ENCODE results near the gene TSR2.

TSR2 gene

DNA sequence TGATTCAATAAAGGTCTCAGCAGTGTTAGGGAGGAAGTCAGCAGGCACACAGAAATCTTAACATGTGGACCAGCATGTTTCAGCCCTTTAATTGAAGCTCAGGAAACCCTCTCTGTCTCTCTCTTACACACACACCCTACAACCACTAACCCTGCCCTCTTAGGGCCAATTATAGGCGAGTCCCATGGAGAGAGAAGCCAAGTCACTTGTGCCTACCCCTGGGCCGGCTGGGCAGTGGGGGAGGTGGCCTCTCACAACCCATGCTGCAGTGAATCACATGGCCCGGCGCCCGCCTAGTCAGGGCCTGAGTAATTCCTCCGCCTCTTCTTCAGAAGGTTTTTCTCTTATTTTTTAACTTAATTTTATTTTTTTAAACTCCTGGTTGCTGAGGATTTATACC is 52.1 kb downstream of the TSR2 start:
- no peaks in the 10 kb centered on the region for H3K4me1 ChIP-seq (ENCODE audit: control insufficient read depth in 1 of 2, insufficient read depth in 1 of 2, low read depth in 1 of 2, low read length in 1 of 2)
- H3K9me3 ChIP-seq = no peaks in the 10 kb centered on the region
- no peak overlapping the region for H3K4me3 ChIP-seq (ENCODE audit: low read depth in 1 of 2, low read length in 1 of 2)
- no peaks in the 10 kb centered on the region for H3K36me3 ChIP-seq
- TF ChIP-seq, protein P1, sequence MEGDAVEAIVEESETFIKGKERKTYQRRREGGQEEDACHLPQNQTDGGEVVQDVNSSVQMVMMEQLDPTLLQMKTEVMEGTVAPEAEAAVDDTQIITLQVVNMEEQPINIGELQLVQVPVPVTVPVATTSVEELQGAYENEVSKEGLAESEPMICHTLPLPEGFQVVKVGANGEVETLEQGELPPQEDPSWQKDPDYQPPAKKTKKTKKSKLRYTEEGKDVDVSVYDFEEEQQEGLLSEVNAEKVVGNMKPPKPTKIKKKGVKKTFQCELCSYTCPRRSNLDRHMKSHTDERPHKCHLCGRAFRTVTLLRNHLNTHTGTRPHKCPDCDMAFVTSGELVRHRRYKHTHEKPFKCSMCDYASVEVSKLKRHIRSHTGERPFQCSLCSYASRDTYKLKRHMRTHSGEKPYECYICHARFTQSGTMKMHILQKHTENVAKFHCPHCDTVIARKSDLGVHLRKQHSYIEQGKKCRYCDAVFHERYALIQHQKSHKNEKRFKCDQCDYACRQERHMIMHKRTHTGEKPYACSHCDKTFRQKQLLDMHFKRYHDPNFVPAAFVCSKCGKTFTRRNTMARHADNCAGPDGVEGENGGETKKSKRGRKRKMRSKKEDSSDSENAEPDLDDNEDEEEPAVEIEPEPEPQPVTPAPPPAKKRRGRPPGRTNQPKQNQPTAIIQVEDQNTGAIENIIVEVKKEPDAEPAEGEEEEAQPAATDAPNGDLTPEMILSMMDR (IDR thresholded peaks at IDR 0.05) = no peak
- H3K27me3 ChIP-seq = peaks cover 48% of the 10 kb centered on the region
- no peak overlapping the region for H3K27ac ChIP-seq

GRCh38 chrX:54494166-54494988 is 54.2 kb downstream of the TSR2 start:
- Histone ChIP-seq H3K4me3 (ENCODE audit: low read depth in 1 of 2, low read length in 1 of 2) (no peak overlapping the region), H3K27me3 (peaks cover 57% of the 10 kb centered on the region), H3K36me3 (no peaks in the 10 kb centered on the region), H3K4me1 (ENCODE audit: control insufficient read depth in 1 of 2, insufficient read depth in 1 of 2, low read depth in 1 of 2, low read length in 1 of 2) (no peaks in the 10 kb centered on the region), H3K27ac (no peak overlapping the region), H3K9me3 (no peaks in the 10 kb centered on the region)
- TF ChIP-seq, protein P1 (IDR thresholded peaks at IDR 0.05) = no peak

Data from neutrophil (primary cell).